Left cardiac atrium (tissue), 4 donors: ENCODE measurements around the gene CNOT3. TPM values are rescaled to one million over a fixed set of nuclear protein-coding genes. Genes with fewer than 3 reads are reported as not detected.
A peak's percentile ranks its signal among the peaks of the same experiment; 100 is the strongest.

Experiments
- ATAC-seq, 2 donors: fragments of 200-7000 bp; cut with Tn5 transposase; one replicate each; pipeline ENCODE4 v1.9.1; 2020; ENCODE audit warnings: mild to moderate bottlenecking in 2 of 2, moderate library complexity in 2 of 2
- DNase-seq: peaks from one replicate; pipeline ENCODE4 v3.0.0-alpha.2; 2020
- intact Hi-C, 2 donors: fragments of 100-400 bp; cut with DNase I; formaldehyde crosslinking; loops; one replicate each; pipeline versions ENCODE4 v1.14.1 to v1.15.1; 2022 to 2023
- total RNA-seq, 2 donors: library from RNA; stranded (reverse); fragmentation: NEBNext Ultra II Directional; extraction: Animal tissue kit (Norgen Biotek cat#: 25700); gene quantifications; one replicate each; pipeline ENCODE4 v1.2.1, GENCODE V29; 2021
- donor health status: DM: no; HTN: yes; CAD: no.
- donor health status: DM: no; HTN: yes; CAD: no; lungs with severe emphysema.
- donor health status: DM: yes; HTN: yes; CAD: no.
- donor health status: Dilated cardiomyopathy.

The CNOT3 gene
- total RNA-seq, 2 donors from 2014 or later = 18.9 to 21.4 TPM

GRCh38 chr19:54115109-54116063, 22.2 kb upstream of the CNOT3 start, which contains the start of the genes PRPF31 and TFPT:
PRPF31 (plus strand) TSS chr19:54115754; CDS start chr19:54118279, 2,525 bp downstream.
TFPT (minus strand) TSS chr19:54115657; CDS start chr19:54115269, 388 bp downstream.
- intact Hi-C loops = no loop called here
- DNase-seq (peak; percentile 98), ATAC-seq (peak; percentile 95 to 97)

DNA sequence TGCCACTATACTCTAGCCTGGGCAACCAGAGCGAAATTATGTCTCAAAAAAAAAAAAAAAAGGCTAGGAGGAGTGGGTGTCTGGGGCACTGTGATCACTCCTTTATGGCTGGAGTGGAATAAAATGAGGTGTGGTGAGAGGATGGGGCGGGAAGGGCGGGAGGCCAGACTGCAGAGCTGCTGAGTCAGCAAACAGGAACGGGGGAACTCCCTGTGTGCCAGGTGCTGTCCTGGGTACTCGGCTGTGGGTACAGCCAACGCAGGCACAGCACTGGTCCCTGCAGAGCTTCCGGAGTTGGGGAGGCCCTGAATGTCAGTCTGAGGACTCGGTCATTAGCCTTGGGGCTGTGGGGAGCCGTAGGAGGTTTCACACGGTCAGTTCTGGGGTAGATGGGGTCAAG, 16.3 kb upstream of the CNOT3 start:
- ATAC-seq = no peak
- intact Hi-C loops = no loop called here

DNA sequence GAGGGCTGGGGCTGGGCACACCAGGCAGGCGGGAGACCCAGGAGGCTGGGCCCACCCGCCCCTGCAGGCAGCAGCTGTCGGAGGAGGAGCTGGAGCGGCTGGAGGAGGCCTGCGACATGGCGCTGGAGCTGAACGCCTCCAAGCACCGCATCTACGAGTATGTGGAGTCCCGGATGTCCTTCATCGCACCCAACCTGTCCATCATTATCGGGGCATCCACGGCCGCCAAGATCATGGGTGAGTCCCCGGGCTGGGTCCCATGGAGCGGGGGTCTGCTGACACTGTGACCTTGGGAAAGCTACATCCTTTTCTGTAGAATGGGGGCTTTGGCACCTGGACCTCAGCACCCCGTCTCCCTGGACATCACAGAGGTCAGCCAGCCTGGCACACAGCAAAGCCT, 13.9 kb upstream of the CNOT3 start:
- intact Hi-C loops = no loop called here
- ATAC-seq (no peak), DNase-seq (no peak)

More for the DNA sequence above, 16.3 kb upstream of the CNOT3 start:
- DNase-seq = no peak

DNA sequence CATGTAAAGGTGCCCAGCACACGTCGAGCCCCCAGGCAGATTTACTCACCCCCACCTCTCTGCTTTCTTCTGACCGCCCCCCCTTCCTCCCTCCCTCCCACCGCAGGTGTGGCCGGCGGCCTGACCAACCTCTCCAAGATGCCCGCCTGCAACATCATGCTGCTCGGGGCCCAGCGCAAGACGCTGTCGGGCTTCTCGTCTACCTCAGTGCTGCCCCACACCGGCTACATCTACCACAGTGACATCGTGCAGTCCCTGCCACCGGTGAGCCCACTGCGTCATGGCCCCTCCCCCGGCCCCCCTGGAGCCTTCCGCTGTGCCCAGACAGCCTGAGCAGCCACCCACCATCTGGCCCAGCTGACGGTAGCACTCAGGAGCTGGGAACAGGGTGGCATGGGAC, 13.2 kb upstream of the CNOT3 start:
- intact Hi-C loops = no loop called here
- no peak for ATAC-seq

DNA sequence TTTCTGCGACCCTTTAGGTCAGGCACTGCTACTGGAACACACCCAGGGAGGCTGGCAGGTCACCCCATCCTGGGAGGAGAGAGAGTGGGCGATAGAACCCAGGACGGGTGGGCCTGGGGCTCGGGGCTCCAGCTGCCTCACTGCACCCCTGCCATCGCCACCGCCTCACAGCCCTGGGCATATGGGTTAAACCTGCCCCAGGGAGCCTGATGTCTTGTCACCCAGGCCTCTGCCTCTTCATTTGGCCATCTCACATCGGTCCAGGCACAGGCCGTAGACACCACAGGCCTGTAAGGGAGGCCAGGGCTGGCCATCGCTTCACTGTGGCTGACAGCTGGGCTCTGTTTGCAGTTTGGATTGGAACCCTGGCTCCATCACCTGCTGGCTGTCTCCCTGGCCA, 11.8 kb upstream of the CNOT3 start:
- intact Hi-C loops = no loop called here
- no peak for ATAC-seq
- no peak for DNase-seq

More for the DNA sequence above, 13.2 kb upstream of the CNOT3 start:
- DNase-seq = no peak

- intact Hi-C loops = no loop called here
- no peak for ATAC-seq
- no peak for DNase-seq
Observed at GRCh38 chr19:54127688-54128440, 9.7 kb upstream of the CNOT3 start.

DNA sequence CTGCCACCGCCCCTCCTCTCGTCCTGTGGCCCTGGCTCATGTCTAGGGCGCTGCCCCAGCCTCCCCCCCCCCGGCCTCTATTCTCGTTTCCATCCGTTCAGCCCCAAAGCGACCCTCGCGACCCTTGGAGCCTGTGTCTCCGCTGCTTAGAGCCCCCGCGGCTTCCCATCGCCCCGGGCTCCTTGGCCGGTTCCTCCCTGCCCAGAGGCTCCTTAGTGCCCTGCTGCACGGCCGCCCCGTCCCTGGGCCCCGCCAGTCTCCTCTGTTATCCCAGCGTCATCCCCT, 9.2 kb upstream of the CNOT3 start:
- DNase-seq (no peak), ATAC-seq (no peak)
- intact Hi-C loops = no loop called here

- ATAC-seq = no peak
- intact Hi-C loops = no loop called here
- no peak for DNase-seq
Observed at GRCh38 chr19:54128796-54129616, 8.6 kb upstream of the CNOT3 start.

GRCh38 chr19:54129617-54129996, 8.0 kb upstream of the CNOT3 start:
- DNase-seq = no peak
- intact Hi-C loops = no loop called here

DNA sequence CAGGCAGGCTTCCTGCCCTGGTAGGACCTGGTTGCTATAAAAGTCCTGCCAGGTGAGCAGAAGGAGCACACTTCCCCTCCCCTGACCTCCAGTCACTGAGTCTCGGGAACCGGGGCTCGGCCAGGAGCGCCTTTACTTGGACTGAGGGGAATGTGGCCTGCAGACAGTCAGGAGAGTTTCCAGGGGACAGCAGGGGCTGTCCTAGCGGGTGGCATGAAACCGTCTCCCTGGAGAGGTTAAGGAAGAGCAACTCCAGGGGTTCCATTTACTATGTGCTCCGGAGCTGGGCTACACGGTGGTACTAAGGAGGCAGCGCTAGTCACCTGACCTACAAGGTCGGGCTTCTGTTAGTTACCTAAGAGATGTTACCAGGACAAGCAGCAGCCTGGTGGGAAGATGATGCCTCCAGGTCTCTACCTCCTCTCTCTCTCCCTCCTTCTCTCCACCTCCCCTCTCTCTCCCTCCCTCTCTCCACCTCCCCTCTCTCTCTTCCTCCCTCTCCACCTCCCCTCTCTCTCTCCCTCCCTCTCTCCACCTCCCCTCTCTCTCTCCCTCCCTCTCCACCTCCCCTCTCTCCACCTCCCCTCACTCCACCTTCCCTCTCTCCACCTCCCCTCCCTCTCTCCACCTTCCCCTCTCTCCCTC, 4.1 kb upstream of the CNOT3 start:
- intact Hi-C loops = no loop called here
- no peak for ATAC-seq
- no peak for DNase-seq

More at GRCh38 chr19:54129617-54129996, 8.0 kb upstream of the CNOT3 start:
- no peak for ATAC-seq

GRCh38 chr19:54133957-54134590, 3.5 kb upstream of the CNOT3 start:
- ATAC-seq = no peak
- no peak for DNase-seq
- intact Hi-C loops = no loop called here

- no peak for DNase-seq
- intact Hi-C loops = no loop called here
- ATAC-seq = no peak
Observed at GRCh38 chr19:54136086-54136863, 1.3 kb upstream of the CNOT3 start.

GRCh38 chr19:54136864-54137698, 481 bp upstream of the CNOT3 start:
- intact Hi-C loops = no loop called here
- ATAC-seq (peak; percentile 93), DNase-seq (peak; percentile 99)

GRCh38 chr19:54138489-54139256, 1.1 kb downstream of the CNOT3 start:
- DNase-seq (no peak), ATAC-seq (no peak)
- intact Hi-C loops = no loop called here

GRCh38 chr19:54141356-54141755, 3.8 kb downstream of the CNOT3 start:
- DNase-seq (no peak), ATAC-seq (no peak)
- intact Hi-C loops = no loop called here

DNA sequence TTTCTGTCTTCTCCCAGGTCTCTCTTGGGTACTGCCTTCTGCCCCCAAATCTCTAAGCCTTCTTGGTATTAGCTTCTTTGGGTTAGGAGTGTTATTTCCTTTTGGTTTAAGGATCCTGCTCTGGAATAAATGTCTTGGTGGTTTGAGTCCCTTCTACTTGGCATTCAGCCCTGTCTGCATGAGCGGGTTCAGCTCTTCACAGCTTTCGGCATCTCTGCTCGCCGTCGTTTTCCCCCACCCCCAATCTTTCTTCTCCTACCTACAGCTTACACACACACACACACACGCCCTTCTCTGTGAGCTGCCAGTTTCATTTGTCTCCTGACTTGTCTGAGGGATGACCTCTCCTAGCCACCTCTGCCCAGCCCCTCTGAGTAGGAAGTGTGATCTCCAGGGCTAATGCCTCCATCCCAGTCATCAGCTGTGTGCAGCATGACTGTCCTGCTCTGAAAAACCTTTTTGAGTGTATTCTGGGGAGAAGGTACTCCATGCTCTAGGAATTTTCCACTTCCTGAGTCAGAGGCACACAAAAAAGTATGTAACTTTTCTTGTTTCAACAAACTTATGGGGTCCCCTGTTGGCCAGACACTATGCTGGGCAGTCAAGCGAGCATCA, 4.7 kb downstream of the CNOT3 start:
- no peak for ATAC-seq
- intact Hi-C loops = no loop called here

More for the DNA sequence above, 4.7 kb downstream of the CNOT3 start:
- DNase-seq = no peak
